Tibial nerve (tissue), 4 donors: ENCODE measurements around the gene CAMK1D.

Source experiments
- CTCF ChIP-seq, 5 experiments: fragments of 200-600 bp in 3 of 5; fragments of 450-650 bp in 2 of 5; sonication (generic) in 3 of 5; IDR thresholded peaks; one replicate each; pipeline ENCODE4 v1.5.1; 2016 to 2019; ENCODE audit warnings: antibody characterized with exemption in 5 of 5, mild to moderate bottlenecking in 3 of 5, moderate library complexity in 2 of 5
- EP300 ChIP-seq, 2 donors: sonication (generic); formaldehyde crosslinking; IDR thresholded peaks; one replicate each; pipeline ENCODE4 v1.6.1; 2017; ENCODE audit warnings: antibody characterized with exemption in 2 of 2, mild to moderate bottlenecking in 1 of 2
- POLR2A ChIP-seq, 2 donors: fragments of 450-650 bp; IDR thresholded peaks; one replicate each; pipeline ENCODE4 v1.6.1; 2017; ENCODE audit warnings: antibody characterized with exemption in 2 of 2, mild to moderate bottlenecking in 2 of 2, moderate library complexity in 2 of 2

DNA sequence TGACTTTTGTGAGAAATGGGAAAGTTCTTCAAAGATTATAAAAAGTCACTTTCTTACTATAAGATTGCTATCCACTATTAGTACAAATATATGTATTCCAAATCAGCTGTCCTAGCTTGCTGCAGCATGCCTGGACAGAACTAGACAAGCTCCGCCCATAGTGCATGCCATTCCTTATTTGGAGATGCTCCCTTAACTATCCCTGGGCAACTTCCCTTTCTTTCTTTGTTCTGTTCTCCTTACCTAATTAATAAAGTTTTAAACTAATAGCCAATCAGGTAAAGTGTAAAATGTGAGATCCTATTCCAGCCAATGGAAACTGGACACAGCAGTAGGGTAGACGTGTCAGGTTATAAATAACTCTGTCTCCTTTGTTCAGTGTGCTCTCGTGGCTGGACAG lies 281.9 kb downstream of the CAMK1D start:
- TF ChIP-seq CTCF (IDR thresholded peaks at IDR 0.05) (no peak), POLR2A (IDR thresholded peaks at IDR 0.05) (no peak), EP300 (IDR thresholded peaks at IDR 0.05) (no peak)
